GM23338 (cell line): Measurements from ENCODE around the gene MYL11. TPM values are rescaled to one million over a fixed set of nuclear protein-coding genes. Genes with fewer than 3 reads are reported as not detected.

Experiments
- ATAC-seq: fragments of 200-7000 bp; cut with Tn5 transposase; 3 replicates; pipeline ENCODE4 v1.9.1; 2020
- DNase-seq: peaks from one replicate; pipeline ENCODE4 v3.0.0-alpha.2; 2015; ENCODE audit warnings: low spot score
- H2AFZ ChIP-seq: fragments of 200-600 bp; sonication (generic); 2 replicates; pipeline ENCODE4 v1.8.0; 2016; ENCODE audit warnings: antibody characterized with exemption, mild to moderate bottlenecking, moderate library complexity
- H3F3A ChIP-seq: fragments of 200-600 bp; sonication (generic); replicated peaks from 2 replicates; pipeline ENCODE4 v1.8.0; 2017; ENCODE audit warnings: antibody characterized with exemption, mixed run types, low read depth
- H3K27ac ChIP-seq: fragments of 200-600 bp; sonication (generic); 2 replicates; pipeline ENCODE4 v1.6.1; 2016; ENCODE audit warnings: low read depth
- H3K27me3 ChIP-seq: fragments of 200-600 bp; sonication (generic); 2 replicates; pipeline ENCODE4 v1.8.0; 2016; ENCODE audit warnings: mild to moderate bottlenecking, mixed run types, moderate library complexity; ENCODE audit not compliant: insufficient read depth
- H3K36me3 ChIP-seq: fragments of 200-600 bp; sonication (generic); 2 replicates; pipeline ENCODE4 v1.8.0; 2016; ENCODE audit warnings: mild to moderate bottlenecking; ENCODE audit not compliant: insufficient read depth
- H3K4me1 ChIP-seq: fragments of 200-600 bp; sonication (generic); 2 replicates; pipeline ENCODE4 v1.8.0; 2016; ENCODE audit warnings: mild to moderate bottlenecking, moderate library complexity; ENCODE audit not compliant: insufficient read depth
- H3K4me2 ChIP-seq: fragments of 200-600 bp; sonication (generic); 2 replicates; pipeline ENCODE4 v1.7.1; 2017; ENCODE audit warnings: mixed run types
- H3K4me3 ChIP-seq: fragments of 200-600 bp; sonication (generic); 2 replicates; pipeline ENCODE4 v1.6.1; 2016; ENCODE audit warnings: mixed run types
- H3K79me2 ChIP-seq: fragments of 200-600 bp; sonication (generic); replicated peaks from 2 replicates; pipeline ENCODE4 v1.8.0; 2017; ENCODE audit warnings: mild to moderate bottlenecking; ENCODE audit not compliant: insufficient read depth
- H3K9me2 ChIP-seq: fragments of 200-600 bp; sonication (generic); 2 replicates; pipeline ENCODE4 v1.8.0; 2017; ENCODE audit not compliant: insufficient read depth
- H4K20me1 ChIP-seq: fragments of 200-600 bp; sonication (generic); replicated peaks from 2 replicates; pipeline ENCODE4 v1.8.0; 2017; ENCODE audit warnings: mild to moderate bottlenecking; ENCODE audit not compliant: insufficient read depth
- H3K27ac Mint-ChIP-seq: 2 replicates; pipeline ENCODE4 v1.8.0; 2020; ENCODE audit warnings: inconsistent platforms, mild to moderate bottlenecking, moderate library complexity, mixed read lengths
- H3K27me3 Mint-ChIP-seq: 3 replicates; pipeline ENCODE4 v1.8.0; 2022; ENCODE audit warnings: low read depth, mild to moderate bottlenecking, moderate library complexity, mixed read lengths, inconsistent platforms; ENCODE audit not compliant: insufficient read depth, poor library complexity
- H3K36me3 Mint-ChIP-seq: 3 replicates; pipeline ENCODE4 v1.8.0; 2021; ENCODE audit warnings: low read depth, mild to moderate bottlenecking, inconsistent platforms, moderate library complexity, mixed read lengths
- H3K4me1 Mint-ChIP-seq: 3 replicates; pipeline ENCODE4 v1.8.0; 2020; ENCODE audit warnings: mild to moderate bottlenecking, inconsistent platforms, mixed read lengths
- H3K4me3 Mint-ChIP-seq: 3 replicates; pipeline ENCODE4 v1.8.0; 2021; ENCODE audit warnings: moderate library complexity, mild to moderate bottlenecking, inconsistent platforms, mixed read lengths
- H3K9me3 Mint-ChIP-seq: 3 replicates; pipeline ENCODE4 v1.8.0; 2020; ENCODE audit warnings: moderate library complexity, mild to moderate bottlenecking, inconsistent platforms, mixed read lengths
- CREB1 ChIP-seq: fragments of 250-450 bp; sonication (Bioruptor Pico); IDR thresholded peaks from 2 replicates; pipeline ENCODE4 v1.5.0; 2020; ENCODE audit warnings: low read depth, mild to moderate bottlenecking, moderate library complexity
- EZH2 ChIP-seq: fragments of 200-600 bp; sonication (generic); IDR thresholded peaks from one replicate; pipeline ENCODE4 v1.8.0; 2017; ENCODE audit warnings: antibody characterized with exemption, mild to moderate bottlenecking, low read depth; ENCODE audit not compliant: unreplicated experiment
- EZH2phosphoT487 ChIP-seq: fragments of 200-600 bp; sonication (generic); IDR thresholded peaks from one replicate; pipeline ENCODE4 v1.8.1; 2018; ENCODE audit warnings: antibody characterized with exemption; ENCODE audit not compliant: unreplicated experiment
- JUNB ChIP-seq: IDR thresholded peaks from one replicate; pipeline ENCODE4 v1.6.1; 2016; ENCODE audit warnings: antibody characterized with exemption; ENCODE audit not compliant: unreplicated experiment
- NANOG ChIP-seq: IDR thresholded peaks from 2 replicates; pipeline ENCODE4 v1.6.1; 2016; ENCODE audit warnings: antibody characterized with exemption, borderline replicate concordance
- POLR2AphosphoS5 ChIP-seq: IDR thresholded peaks from 2 replicates; pipeline ENCODE4 v1.6.1; 2016; ENCODE audit warnings: antibody characterized with exemption, low read depth
- STAT1 ChIP-seq: IDR thresholded peaks from one replicate; pipeline ENCODE4 v1.6.1; 2016; ENCODE audit warnings: antibody characterized with exemption; ENCODE audit not compliant: unreplicated experiment
- ZNF114 ChIP-seq: fragments of 250-450 bp; sonication (Bioruptor Pico); IDR thresholded peaks from 2 replicates; pipeline ENCODE4 v1.5.0; 2020; ENCODE audit warnings: mild to moderate bottlenecking, moderate library complexity
- ZNF331 ChIP-seq: fragments of 250-450 bp; sonication (Bioruptor Pico); IDR thresholded peaks from 2 replicates; pipeline ENCODE4 v1.5.0; 2020; ENCODE audit warnings: low read depth, mild to moderate bottlenecking, moderate library complexity
- polyA plus RNA-seq: library from polyadenylated mRNA; unstranded; fragments of >200 nt; fragmentation: Nextera tagmentation; extraction: Ambion mirVana; gene quantifications from 2 replicates; pipeline ENCODE4 v1.2.1, GENCODE V29; 2016
- total RNA-seq: library from RNA; depleted of rRNA; stranded (reverse); fragments of >200 nt; shearing (Covaris generic); gene quantifications from 2 replicates; pipeline ENCODE4 v1.2.3, GENCODE V29; 2014
- TF ChIP-seq, protein P1 (sequence below): IDR thresholded peaks from one replicate; pipeline ENCODE4 v1.6.1; 2018; ENCODE audit warnings: antibody characterized with exemption; ENCODE audit not compliant: unreplicated experiment
- TF ChIP-seq, protein P2 (sequence below): IDR thresholded peaks from 2 replicates; pipeline ENCODE4 v1.6.1; 2016; ENCODE audit warnings: antibody characterized with exemption
- TF ChIP-seq, protein P3 (sequence below): fragments of 250-450 bp; sonication (Bioruptor Pico); IDR thresholded peaks from 2 replicates; pipeline ENCODE4 v1.5.0; 2020; ENCODE audit warnings: mild to moderate bottlenecking, moderate library complexity
- TF ChIP-seq, protein P4 (sequence below), 2 experiments: fragments of 200-600 bp in 1 of 2; sonication (generic) in 1 of 2; conservative IDR thresholded peaks; 2 replicates each; pipeline versions ENCODE4 v1.5.1 to v1.6.1; 2016 to 2017; ENCODE audit warnings: antibody characterized with exemption in 2 of 2, low read depth in 2 of 2, mild to moderate bottlenecking in 2 of 2, moderate library complexity in 1 of 2

The MYL11 gene
- total and polyA plus RNA-seq, 2 experiments from 2014 or later, result 3.5 TPM; not detected in 1

DNA sequence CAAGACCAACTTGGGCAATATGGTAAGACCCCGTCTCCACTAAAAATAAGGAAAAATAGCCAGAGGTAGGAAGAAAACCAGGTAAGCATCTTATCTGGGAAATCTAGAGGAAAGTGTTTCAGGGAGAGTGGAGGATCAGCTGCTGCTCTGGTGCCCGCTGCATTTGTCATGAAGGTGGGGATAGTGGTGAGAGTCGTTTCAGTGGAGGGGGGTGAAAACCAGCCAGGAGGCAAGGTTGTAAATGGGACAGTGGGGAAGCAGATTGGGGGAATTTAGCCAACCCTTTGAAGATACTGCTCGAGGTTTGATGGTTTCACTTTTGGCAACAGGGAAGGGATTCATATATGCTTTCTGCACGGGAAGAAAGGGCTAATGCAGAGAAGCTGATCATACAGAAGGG lies 46.4 kb downstream of the MYL11 start:
- no peaks in the 10 kb centered on the region for H3K27me3 ChIP-seq
- no peak overlapping the region for H3K4me2 ChIP-seq
- peaks cover 15% of the 10 kb centered on the region for H3K36me3 ChIP-seq
- H3K36me3 Mint-ChIP-seq, result peaks cover 56% of the 10 kb centered on the region
- no peaks in the 10 kb centered on the region for H3K9me2 ChIP-seq
- peaks cover 30% of the 10 kb centered on the region for H3F3A ChIP-seq
- peaks cover 12% of the 10 kb centered on the region for H3K27me3 Mint-ChIP-seq
- H4K20me1 ChIP-seq, result peaks cover 26% of the 10 kb centered on the region
- H3K27ac ChIP-seq, result no peak overlapping the region
- H3K4me3 ChIP-seq, result no peak overlapping the region
- no peak overlapping the region for H3K4me3 Mint-ChIP-seq
- no peak for ATAC-seq
- no peak overlapping the region for H2AFZ ChIP-seq
- no peaks in the 10 kb centered on the region for H3K79me2 ChIP-seq
- no peaks in the 10 kb centered on the region for H3K9me3 Mint-ChIP-seq
- no peak overlapping the region for H3K27ac Mint-ChIP-seq
- TF ChIP-seq, protein P1, sequence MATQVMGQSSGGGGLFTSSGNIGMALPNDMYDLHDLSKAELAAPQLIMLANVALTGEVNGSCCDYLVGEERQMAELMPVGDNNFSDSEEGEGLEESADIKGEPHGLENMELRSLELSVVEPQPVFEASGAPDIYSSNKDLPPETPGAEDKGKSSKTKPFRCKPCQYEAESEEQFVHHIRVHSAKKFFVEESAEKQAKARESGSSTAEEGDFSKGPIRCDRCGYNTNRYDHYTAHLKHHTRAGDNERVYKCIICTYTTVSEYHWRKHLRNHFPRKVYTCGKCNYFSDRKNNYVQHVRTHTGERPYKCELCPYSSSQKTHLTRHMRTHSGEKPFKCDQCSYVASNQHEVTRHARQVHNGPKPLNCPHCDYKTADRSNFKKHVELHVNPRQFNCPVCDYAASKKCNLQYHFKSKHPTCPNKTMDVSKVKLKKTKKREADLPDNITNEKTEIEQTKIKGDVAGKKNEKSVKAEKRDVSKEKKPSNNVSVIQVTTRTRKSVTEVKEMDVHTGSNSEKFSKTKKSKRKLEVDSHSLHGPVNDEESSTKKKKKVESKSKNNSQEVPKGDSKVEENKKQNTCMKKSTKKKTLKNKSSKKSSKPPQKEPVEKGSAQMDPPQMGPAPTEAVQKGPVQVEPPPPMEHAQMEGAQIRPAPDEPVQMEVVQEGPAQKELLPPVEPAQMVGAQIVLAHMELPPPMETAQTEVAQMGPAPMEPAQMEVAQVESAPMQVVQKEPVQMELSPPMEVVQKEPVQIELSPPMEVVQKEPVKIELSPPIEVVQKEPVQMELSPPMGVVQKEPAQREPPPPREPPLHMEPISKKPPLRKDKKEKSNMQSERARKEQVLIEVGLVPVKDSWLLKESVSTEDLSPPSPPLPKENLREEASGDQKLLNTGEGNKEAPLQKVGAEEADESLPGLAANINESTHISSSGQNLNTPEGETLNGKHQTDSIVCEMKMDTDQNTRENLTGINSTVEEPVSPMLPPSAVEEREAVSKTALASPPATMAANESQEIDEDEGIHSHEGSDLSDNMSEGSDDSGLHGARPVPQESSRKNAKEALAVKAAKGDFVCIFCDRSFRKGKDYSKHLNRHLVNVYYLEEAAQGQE, result no peak
- TF ChIP-seq STAT1 (no peak), JUNB (no peak), CREB1 (CRISPR knock-in tag) (no peak), NANOG (no peak), ZNF331 (no peak), EZH2phosphoT487 (no peak), POLR2AphosphoS5 (no peak), EZH2 (no peak), ZNF114 (no peak)
- TF ChIP-seq, protein P2, sequence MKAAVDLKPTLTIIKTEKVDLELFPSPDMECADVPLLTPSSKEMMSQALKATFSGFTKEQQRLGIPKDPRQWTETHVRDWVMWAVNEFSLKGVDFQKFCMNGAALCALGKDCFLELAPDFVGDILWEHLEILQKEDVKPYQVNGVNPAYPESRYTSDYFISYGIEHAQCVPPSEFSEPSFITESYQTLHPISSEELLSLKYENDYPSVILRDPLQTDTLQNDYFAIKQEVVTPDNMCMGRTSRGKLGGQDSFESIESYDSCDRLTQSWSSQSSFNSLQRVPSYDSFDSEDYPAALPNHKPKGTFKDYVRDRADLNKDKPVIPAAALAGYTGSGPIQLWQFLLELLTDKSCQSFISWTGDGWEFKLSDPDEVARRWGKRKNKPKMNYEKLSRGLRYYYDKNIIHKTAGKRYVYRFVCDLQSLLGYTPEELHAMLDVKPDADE, result no peak
- TF ChIP-seq, protein P3, sequence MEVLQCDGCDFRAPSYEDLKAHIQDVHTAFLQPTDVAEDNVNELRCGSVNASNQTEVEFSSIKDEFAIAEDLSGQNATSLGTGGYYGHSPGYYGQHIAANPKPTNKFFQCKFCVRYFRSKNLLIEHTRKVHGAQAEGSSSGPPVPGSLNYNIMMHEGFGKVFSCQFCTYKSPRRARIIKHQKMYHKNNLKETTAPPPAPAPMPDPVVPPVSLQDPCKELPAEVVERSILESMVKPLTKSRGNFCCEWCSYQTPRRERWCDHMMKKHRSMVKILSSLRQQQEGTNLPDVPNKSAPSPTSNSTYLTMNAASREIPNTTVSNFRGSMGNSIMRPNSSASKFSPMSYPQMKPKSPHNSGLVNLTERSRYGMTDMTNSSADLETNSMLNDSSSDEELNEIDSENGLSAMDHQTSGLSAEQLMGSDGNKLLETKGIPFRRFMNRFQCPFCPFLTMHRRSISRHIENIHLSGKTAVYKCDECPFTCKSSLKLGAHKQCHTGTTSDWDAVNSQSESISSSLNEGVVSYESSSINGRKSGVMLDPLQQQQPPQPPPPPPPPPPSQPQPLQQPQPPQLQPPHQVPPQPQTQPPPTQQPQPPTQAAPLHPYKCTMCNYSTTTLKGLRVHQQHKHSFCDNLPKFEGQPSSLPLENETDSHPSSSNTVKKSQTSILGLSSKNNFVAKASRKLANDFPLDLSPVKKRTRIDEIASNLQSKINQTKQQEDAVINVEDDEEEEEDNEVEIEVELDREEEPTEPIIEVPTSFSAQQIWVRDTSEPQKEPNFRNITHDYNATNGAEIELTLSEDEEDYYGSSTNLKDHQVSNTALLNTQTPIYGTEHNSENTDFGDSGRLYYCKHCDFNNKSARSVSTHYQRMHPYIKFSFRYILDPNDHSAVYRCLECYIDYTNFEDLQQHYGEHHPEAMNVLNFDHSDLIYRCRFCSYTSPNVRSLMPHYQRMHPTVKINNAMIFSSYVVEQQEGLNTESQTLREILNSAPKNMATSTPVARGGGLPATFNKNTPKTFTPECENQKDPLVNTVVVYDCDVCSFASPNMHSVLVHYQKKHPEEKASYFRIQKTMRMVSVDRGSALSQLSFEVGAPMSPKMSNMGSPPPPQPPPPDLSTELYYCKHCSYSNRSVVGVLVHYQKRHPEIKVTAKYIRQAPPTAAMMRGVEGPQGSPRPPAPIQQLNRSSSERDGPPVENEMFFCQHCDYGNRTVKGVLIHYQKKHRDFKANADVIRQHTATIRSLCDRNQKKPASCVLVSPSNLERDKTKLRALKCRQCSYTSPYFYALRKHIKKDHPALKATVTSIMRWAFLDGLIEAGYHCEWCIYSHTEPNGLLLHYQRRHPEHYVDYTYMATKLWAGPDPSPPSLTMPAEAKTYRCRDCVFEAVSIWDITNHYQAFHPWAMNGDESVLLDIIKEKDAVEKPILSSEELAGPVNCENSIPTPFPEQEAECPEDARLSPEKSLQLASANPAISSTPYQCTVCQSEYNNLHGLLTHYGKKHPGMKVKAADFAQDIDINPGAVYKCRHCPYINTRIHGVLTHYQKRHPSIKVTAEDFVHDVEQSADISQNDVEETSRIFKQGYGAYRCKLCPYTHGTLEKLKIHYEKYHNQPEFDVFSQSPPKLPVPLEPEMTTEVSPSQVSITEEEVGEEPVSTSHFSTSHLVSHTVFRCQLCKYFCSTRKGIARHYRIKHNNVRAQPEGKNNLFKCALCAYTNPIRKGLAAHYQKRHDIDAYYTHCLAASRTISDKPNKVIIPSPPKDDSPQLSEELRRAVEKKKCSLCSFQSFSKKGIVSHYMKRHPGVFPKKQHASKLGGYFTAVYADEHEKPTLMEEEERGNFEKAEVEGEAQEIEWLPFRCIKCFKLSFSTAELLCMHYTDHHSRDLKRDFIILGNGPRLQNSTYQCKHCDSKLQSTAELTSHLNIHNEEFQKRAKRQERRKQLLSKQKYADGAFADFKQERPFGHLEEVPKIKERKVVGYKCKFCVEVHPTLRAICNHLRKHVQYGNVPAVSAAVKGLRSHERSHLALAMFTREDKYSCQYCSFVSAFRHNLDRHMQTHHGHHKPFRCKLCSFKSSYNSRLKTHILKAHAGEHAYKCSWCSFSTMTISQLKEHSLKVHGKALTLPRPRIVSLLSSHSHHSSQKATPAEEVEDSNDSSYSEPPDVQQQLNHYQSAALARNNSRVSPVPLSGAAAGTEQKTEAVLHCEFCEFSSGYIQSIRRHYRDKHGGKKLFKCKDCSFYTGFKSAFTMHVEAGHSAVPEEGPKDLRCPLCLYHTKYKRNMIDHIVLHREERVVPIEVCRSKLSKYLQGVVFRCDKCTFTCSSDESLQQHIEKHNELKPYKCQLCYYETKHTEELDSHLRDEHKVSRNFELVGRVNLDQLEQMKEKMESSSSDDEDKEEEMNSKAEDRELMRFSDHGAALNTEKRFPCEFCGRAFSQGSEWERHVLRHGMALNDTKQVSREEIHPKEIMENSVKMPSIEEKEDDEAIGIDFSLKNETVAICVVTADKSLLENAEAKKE (CRISPR knock-in tag), result no peak
- TF ChIP-seq, protein P4, sequence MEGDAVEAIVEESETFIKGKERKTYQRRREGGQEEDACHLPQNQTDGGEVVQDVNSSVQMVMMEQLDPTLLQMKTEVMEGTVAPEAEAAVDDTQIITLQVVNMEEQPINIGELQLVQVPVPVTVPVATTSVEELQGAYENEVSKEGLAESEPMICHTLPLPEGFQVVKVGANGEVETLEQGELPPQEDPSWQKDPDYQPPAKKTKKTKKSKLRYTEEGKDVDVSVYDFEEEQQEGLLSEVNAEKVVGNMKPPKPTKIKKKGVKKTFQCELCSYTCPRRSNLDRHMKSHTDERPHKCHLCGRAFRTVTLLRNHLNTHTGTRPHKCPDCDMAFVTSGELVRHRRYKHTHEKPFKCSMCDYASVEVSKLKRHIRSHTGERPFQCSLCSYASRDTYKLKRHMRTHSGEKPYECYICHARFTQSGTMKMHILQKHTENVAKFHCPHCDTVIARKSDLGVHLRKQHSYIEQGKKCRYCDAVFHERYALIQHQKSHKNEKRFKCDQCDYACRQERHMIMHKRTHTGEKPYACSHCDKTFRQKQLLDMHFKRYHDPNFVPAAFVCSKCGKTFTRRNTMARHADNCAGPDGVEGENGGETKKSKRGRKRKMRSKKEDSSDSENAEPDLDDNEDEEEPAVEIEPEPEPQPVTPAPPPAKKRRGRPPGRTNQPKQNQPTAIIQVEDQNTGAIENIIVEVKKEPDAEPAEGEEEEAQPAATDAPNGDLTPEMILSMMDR (conservative IDR thresholded peaks at IDR 0.05; ENCODE audit: low read depth in 2 of 2), result no peak
- no peak for DNase-seq
- peaks cover 14% of the 10 kb centered on the region for H3K4me1 Mint-ChIP-seq
- no peaks in the 10 kb centered on the region; the same call in 1 of the 2 replicates for H3K4me1 ChIP-seq
